ENCODE results near the gene ASPHD2.

ASPHD2 gene

DNA sequence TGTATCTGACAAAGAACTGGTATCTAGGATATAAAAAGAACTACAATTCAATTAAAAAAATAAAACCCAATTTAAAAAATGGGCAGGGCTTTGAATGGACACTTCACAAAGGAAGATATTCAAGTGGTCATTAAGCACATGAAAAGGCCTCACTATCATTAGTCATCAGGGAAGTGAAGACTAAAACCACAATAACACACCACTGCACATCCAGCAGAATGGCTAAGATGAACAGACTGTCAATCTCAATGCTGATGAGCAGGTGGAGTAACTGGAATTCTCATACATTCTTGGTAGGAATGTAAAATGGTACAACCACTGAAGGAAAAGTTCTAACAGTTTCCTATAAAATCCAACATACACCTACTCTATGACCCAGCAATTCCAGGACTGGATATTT lies 45.6 kb downstream of the ASPHD2 start:
- DNase-seq (ENCODE audit: low read depth in 3 of 3) = no peak

DNA sequence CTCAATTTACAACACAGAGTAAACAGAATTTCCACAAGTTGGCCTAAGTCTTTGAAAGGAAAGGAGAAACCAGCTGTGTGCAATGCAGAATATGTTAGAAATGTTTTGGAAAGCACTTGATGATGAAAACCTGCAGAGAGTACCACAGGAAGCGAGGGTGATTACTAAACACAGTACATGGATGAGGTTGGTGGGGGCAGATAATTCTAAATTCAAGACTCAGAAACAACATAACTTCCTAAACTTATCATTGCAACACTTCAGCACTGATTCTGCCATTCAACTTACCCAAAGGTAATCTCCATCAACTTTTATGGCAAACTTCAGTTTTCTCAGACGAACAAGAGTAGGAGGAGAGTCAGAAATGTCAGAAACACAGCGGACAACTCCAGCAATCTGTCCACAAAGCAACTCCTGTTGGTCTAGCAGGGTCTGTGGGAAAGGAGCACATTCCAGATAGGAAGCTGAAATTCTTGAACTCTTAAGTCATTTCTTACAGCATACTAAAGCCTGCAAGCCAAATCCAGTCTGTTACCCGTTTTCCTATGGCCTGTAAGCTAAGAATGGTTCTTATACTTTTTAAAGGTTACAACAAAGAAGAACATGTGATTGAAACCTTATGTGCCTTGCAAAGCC lies 47.8 kb downstream of the ASPHD2 start:
- no peak for DNase-seq (ENCODE audit: low read depth in 3 of 3)

DNA sequence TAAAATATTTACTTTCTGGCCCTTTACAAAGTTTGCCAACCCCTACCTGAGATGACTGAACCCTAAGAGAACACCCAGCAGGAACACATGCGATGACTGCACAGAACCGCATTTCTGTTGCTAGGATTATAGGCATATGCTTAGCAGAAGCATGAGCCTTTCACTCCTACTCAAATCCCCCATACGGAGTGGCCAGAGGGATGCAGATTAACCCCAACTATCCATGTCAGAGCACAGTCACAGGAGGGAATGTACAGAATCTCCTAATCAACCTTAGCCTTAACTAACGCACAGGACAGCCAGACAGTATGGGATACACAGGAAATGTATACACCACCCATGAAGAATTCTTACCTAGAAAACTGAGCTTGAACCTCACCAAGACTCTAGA lies 48.3 kb downstream of the ASPHD2 start:
- DNase-seq (ENCODE audit: low read depth in 3 of 3) = no peak

DNA sequence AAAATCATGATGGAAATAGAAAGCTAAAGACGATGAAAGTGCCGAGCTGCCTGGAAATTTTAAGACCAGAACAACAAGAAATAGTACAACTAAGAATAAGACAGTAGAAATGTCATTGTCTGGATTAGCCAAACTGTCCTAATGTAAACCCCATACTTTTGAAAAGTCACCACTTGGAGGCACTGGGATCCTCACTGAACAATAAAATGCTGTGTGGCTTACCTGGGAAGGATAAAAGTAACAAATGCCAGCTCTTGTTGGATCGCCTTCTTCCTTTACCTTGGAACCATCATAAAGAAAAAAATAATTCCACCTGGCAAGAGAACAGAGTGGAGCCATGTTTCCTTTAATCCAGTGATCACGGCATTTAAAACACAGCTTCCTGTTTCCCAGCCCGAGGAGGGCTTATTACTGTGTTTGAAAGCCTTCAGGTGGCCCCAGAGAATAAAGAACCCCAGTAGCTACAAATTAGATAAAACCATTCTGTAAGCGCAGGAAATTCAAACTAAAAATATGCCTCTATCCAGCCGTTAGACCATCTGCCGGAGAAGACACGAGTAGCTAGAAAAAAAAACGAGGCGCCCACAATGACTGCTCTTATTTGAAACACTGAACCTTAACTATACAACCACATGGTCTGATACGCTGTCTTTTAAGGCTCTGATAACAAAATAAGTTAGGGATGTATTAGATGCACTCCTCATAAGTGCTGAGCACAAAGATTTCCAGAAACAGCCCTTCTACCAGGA lies 50.2 kb downstream of the ASPHD2 start:
- DNase-seq (ENCODE audit: low read depth in 3 of 3) = no peak

DNA sequence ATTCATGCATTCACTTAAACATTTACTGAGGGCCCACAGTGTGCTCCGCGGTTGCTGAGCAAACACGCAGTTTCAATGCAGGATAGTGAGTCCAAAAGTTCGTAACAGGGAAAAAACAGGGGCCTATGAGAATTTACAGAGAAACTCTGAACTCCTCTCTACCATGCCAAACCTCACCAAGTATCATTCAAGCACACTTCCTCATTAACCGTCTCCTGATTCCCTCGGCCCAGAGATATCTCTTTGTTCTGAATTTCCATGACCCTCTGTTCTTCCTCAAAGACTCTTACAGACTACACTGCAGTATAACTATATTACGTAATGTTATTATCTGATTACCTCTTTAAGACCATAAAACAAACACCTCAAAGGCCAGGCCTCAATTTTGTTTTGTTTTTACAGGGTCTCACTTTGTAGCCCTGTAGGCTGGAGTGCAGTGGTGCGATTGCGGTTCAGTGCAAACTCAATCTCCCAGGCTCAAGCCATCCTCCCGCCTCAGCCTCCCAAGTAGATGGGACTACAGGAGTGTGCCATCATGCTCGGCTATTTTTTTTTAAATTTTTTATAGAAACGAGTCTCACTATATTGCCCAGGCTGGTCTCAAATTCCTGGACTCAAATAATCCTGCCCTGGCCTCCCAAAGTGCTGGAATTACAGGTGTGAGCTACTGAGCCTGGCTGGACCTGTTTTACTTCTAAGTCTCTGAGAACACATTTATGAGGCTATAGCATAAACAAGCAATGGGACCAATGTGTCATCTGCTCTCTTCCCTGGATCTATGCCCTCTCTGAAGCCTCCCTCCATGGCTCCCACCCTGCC lies 50.9 kb downstream of the ASPHD2 start:
- no peak for DNase-seq (ENCODE audit: low read depth in 3 of 3)

DNA sequence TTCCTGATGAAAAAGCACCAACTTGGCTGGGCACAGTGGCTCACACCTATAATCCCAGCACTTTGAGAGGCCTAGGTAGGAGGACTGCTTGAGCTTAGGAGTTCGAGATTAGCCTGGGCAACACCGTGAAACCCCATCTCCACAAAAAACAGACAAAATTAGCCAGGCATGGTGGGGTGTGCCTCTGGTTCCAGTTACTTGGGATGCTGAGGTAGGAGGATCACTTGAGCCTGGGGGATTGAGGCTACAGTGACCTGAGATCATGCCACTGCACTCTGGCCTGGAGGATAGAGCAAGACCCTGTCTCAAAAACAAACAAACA lies 51.5 kb downstream of the ASPHD2 start:
- DNase-seq (ENCODE audit: low read depth in 3 of 3) = no peak

DNA sequence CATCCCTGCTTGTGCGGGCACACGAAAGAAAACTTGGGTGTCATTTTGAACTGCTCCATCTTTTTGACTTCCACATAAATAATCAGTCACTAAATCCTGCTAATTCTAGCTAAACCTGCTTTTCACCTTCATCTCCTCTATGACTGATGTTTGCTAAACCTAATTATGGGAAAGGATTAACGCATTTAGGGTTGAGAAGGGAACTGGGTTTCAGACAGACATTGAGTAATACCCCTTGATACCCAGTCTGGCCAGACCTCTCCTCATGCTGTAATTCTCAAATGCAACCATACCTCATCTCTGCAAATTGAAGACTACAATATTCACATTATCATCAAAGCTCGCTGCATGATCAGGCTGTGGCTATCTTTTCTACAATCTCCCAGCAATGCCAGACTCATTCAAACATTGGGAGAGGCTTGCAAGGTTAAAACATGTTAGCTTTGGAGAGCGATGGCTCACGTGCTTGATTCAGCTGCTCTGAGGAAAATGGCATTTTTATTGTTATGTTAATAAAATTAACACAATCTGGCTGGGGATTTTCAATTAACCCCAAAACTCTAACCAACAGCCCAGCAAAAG lies 52.1 kb downstream of the ASPHD2 start:
- no peak for DNase-seq (ENCODE audit: low read depth in 3 of 3)

DNA sequence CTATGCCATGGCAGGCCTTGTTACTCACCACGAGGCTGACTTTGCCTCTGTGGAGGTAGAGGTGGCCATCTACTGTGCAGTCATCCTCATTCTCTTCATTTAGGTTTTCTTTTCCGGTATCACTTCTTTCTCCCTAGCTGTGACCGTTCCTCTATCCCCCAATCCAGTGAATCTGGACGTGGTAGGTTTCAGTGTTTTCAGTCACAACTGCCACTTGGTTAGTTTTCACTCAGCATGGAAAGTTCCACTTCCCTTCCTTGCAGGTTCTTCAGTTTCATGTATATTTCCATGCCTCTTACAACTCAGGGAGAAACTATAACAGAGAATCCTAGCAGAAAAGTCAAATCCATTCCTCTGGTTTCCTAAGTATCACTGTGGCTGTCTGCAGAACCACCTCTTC lies 52.6 kb downstream of the ASPHD2 start:
- no peak for DNase-seq (ENCODE audit: low read depth in 3 of 3)

DNA sequence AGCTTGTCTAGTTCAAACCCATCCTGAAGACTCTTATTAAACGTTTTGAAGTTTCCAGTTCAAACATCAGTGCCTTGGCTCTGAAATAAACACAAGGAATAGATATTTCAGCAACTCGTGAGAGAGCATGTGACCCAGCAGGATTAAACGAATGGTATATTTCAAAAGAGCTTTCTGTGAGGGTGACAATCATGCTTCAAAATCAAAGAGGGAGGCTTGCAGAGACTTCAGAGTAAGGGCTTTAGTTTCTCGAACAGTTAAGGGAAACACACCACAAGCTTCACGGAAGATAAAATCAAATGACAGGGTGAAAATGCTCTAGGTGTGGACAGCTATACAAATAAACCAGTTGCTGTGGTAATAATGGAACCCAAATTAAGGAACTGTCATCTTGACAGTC lies 53.1 kb downstream of the ASPHD2 start:
- no peak for DNase-seq (ENCODE audit: low read depth in 3 of 3)

DNA sequence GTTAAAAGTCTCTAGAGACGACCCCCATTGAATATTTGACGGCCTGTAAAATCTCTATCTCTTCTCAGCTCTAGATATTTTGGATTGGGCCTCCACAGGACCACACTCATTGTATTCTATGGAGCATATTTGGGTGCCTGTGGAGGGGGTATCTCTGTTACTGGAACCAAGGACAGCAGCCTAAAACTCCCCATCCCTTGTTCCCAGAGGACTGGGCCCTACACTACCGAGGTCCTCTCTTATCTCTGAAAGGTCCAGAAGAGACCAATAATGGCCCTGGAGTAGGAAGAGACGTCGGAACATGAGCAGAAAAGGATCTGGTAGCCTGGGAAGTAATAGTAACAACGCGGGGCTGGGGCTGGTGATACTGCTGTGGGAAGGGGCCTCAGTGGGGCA lies 54.0 kb downstream of the ASPHD2 start:
- no peak for DNase-seq (ENCODE audit: low read depth in 3 of 3)

DNA sequence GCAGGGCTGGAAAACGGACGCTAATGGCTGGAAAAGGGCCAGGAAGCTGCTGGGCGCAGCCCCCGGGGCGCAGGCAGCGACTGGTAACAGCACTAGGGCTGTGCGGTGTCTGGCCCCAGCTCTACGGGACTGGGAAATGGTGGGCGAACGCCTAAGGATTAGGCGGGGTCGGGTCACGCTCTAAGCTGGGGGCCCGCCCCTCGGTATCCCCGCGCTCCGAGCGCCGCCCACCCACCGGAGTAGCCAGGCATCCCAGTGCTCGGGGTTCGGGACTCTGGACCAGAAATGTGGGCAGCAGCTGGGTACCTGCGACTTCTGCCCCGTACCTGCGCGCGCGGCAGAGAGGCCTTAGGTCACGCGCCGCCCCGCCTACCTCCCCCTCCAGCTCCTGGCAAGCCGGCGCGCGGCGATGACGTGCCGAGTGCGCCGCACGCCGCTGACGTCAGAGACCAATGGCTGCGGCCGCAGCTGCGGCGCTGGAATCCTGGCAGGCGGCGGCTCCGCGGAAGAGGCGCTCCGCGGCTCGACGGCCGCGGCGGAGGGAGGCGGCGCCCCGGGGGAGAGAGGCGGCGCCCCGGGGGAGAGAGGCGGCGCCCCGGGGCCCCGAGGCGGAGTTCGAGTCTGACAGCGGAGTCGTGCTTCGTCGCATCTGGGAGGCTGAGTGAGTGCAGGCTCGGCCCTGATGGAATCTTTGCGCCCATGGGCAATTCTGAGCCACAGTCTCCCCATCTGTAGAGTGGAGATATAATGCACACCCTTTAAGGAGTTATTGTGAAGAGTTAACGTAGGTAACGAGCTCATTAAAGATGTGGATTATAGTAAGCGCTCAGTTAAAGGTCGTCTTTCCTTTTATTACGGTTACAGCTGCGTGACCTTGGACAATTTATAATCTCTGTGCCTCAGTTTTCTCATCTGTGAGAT lies 54.6 kb downstream of the ASPHD2 start, which contains the start of the genes HPS4 and SRRD:
Gene HPS4 (minus strand): TSS at position 345 of the 921 bp plus-strand sequence. CDS start 2,021 bp downstream, outside the sequence.
Gene SRRD (plus strand): TSS at position 439 of the 921 bp plus-strand sequence. CDS start 14 bp downstream, at position 453.
- DNase-seq (ENCODE audit: low read depth in 3 of 3) = peak; percentile 81 to 89 (median 88)

DNA sequence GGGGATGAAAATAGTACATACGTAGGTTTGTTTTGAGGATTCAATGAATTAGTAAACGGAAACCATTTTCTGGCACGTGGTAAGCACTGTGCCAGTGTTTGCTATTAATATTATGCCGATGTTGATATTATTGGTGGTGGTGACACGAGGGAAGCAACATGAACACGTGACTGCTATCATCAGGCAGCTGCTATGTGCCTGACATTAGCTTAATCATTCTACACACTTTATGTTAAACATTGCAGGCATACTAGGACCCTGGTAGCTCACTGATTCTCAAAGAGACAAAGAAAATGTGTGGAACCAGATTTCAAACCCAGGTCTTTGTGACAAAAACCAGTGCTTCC lies 55.3 kb downstream of the ASPHD2 start:
- no peak for DNase-seq (ENCODE audit: low read depth in 3 of 3)

DNA sequence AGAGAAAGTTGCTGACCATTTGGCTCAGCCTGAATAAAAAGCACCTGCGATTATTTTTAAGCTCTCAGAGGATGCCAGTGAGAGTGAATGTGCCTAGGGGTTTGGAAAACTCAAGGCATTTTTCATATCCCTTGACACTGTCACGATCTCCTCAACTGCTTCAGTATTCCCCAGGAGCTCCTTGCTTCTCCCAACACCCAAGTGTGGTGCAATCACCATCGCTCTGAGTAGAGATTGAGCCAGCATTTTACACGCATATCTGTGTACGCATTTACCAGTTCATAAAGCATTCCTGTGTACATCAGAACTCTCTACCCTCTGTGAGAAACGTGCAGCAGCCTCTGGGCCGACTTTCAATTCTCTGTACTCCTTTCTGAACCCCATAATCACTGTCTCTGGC lies 56.0 kb downstream of the ASPHD2 start:
- no peak for DNase-seq (ENCODE audit: low read depth in 3 of 3)

DNA sequence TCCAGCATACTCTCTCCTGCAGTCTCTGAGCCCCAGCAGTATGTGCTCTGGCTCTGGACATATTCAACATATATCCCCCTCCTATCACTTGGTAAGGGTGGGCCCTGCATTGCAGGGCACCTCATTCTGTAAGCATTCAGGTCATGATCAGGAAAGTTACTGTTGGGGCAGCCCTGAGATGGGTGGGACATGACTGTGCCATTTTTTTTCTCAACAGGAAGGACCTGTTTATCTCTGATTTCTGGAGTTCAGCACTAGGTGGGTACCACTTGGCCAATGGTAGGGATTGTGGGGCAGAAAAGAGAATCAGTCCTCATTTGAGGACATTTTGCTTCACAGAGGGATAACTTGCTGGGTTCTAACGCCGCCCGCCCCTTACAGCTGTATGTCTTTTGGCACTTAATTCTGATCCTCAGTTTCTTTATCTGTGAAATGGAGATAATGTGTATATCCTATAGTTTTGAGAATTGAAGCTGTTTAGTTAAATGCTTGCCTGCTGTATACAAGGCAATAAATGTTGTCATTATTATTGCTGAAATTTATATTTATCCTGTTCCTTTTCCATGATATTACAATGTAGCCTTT lies 56.8 kb downstream of the ASPHD2 start:
- DNase-seq (ENCODE audit: low read depth in 3 of 3) = no peak

DNA sequence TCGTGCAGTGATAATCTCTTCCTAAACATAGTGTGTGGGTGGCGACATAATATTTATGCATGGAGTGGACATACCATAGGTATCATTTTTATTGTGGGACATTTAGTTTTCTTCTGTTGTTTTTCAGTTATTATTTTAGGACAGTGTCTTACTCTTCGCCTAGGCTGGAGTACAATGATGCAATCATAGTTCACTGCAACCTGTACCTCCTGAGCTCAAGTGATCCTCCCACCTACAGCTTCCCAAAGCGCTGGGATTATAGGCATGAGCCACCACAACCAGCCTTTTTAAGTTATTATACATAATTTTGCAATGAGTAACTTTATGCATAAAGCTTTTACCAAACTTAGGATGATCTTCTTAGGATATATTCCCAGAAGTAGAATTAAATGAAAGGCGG lies 57.3 kb downstream of the ASPHD2 start:
- no peak for DNase-seq (ENCODE audit: low read depth in 3 of 3)

DNA sequence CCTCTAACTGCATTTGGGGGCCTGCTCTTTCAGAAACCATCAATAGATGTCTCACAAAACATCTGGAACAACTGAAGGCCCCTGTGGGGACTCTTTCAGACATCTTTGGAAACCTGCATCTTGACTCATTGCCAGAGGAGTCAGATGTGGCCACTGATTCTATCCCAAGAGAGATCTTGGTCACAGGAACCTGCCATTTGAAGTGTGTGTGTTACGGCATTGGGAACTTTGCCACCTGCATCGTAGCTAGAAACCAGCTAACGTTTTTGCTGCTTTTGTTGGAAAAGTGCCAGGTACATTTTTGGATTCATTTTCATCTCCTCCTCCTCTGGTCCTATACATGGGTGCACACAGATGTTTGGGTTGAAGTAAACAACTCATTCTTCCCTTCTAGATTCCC lies 58.9 kb downstream of the ASPHD2 start:
- DNase-seq (ENCODE audit: low read depth in 3 of 3) = no peak

DNA sequence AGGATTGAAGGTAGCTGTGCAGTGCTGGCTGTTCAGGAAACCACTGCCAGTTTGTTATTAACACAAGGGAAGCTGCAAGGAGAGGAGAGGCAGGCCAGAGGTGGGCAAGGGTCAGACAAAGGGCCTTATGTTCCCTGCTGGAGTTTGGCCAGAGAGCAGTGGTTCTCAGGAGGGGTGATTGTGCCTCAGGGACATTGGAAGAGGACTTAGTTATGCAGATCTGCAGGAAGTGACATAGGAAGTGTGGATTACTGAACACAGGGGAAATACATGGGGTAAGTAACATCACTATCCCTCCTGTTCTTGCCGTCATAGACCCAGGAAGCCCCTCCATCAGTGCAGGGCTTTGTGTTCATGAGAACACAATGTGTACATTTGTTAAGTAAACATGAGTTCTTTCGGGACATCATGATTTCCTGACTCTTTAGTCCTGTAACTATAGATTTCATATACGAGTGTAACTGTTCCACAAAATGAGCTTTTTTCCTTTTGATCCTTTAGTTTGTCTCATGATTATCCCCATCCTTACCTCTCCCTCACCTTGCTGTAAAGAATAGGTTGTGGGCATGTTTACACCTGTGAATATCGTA lies 60.5 kb downstream of the ASPHD2 start:
- DNase-seq (ENCODE audit: low read depth in 3 of 3) = no peak

DNA sequence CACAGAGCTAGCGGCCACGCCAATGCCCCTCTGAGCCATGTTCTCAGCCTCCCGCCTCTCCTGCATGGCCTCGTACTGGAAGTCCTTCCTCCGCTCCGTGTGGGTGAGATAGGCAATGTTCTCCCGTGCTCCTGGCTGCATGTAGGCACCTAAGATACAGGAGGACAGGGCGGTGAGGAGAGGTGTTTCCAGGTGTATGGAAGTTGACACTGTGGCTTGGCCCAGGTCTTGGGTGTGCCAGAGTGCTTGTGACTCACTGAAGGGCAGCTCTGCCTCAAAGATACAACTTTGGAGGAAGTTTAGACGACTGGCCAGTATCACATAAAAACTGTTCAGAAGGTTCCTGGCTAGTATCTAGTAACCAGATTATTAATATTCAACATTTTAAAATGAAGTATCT lies 63.2 kb downstream of the ASPHD2 start:
- DNase-seq (ENCODE audit: low read depth in 3 of 3) = no peak

DNA sequence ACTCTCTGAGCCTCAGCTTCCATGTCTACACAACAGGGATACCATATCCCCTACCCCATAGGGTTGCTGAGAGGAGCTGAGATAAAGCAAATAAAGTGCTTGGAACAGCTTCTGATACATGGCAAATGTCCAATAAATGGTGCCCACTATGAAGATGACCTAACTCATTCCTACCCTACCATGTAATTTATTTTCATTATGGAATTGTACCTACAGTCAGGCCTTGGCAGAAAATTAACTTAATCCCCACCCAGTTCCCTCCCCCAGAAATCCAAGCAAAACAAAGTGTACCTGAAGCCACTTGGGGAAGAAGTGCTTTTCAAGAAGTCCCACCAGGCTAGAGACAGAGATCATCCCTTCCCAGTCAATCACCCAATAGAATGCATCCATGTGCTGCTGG lies 65.4 kb downstream of the ASPHD2 start:
- DNase-seq (ENCODE audit: low read depth in 3 of 3) = no peak

Data from stimulated activated CD4-positive, alpha-beta T cell treated with anti-CD3 and anti-CD28 coated beads, TNF-alpha, amount 100 ng/mL, for 4 hours (primary cell).